ENCODE results near the gene CCDC40. TPM values are rescaled to one million over a fixed set of nuclear protein-coding genes. Genes with fewer than 3 reads are reported as not detected.
"Not testable (repeated sequence)": the region's sequence is repeated elsewhere in the genome, so short reads cannot be mapped to it uniquely, and the experiment has no call there.

The CCDC40 gene
- total RNA-seq, 1 donor from 2014 or later, result 5.4 TPM

DNA sequence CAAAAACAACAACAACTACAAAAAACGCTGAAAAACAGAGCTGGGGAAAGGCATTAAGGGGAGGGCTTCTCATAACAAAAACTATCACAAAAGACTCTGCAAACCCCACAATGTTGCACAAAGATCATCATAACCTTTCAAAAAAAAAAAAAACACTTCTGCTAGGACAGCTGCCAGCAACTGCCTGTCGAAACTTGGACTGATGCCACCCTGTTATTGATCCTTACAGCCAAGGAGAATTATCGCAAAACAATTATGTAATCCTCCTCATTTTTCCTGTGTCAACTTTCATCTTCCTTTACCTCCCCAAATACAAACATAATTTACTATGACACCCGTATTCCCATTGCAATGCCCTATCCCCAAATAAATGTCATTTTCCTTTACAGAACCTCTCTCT, 9.3 kb downstream of the CCDC40 start:
- intact Hi-C loops (cut with DNase I), result no loop called here
- no peaks in the 10 kb centered on the region for H3K9me3 ChIP-seq
- H3K27me3 ChIP-seq, result no peaks in the 10 kb centered on the region
- no peak for DNase-seq (ENCODE audit: low spot score in 2 of 2)
- TF ChIP-seq, protein P1, sequence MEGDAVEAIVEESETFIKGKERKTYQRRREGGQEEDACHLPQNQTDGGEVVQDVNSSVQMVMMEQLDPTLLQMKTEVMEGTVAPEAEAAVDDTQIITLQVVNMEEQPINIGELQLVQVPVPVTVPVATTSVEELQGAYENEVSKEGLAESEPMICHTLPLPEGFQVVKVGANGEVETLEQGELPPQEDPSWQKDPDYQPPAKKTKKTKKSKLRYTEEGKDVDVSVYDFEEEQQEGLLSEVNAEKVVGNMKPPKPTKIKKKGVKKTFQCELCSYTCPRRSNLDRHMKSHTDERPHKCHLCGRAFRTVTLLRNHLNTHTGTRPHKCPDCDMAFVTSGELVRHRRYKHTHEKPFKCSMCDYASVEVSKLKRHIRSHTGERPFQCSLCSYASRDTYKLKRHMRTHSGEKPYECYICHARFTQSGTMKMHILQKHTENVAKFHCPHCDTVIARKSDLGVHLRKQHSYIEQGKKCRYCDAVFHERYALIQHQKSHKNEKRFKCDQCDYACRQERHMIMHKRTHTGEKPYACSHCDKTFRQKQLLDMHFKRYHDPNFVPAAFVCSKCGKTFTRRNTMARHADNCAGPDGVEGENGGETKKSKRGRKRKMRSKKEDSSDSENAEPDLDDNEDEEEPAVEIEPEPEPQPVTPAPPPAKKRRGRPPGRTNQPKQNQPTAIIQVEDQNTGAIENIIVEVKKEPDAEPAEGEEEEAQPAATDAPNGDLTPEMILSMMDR (IDR thresholded peaks at IDR 0.05), result no peak
- H3K4me3 ChIP-seq, result no peak overlapping the region
- H3K36me3 ChIP-seq, result peaks cover 0 to 6% of the 10 kb centered on the region in 2 donors
- H3K4me1 ChIP-seq, result no peaks in the 10 kb centered on the region
- no peak overlapping the region for H3K27ac ChIP-seq

- intact Hi-C loops (cut with DNase I); H3K27me3 ChIP-seq; H3K27ac ChIP-seq; H3K4me1 ChIP-seq; DNase-seq (ENCODE audit: low spot score in 2 of 2); H3K4me3 ChIP-seq; H3K9me3 ChIP-seq; H3K36me3 ChIP-seq: not testable (repeated sequence)
These were observed 10.3 kb downstream of the CCDC40 start for GRCh38 chr17:80046709-80047108.

DNA sequence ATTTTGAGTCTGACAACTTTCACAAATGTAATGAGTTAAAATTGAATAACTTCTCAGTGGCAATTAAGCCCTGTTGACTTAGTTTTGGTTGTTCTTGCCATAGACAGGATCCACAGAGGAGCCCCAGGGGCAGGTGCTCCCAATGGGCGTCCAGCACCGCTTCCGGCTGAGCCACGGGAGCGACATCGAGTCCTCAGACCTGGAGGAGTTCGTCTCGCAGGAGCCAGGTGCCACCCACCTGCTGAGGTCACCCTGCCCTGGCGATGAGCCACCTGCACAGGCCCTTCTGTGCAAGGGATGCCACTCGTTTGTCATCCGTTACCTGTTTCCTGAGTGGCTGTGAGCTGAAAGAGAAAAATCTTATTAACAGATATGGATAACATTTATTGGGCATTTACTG, 10.7 kb downstream of the CCDC40 start:
- no peak for DNase-seq (ENCODE audit: low spot score in 2 of 2)
- Histone ChIP-seq H3K4me3 (no peak overlapping the region), H3K27me3 (no peaks in the 10 kb centered on the region), H3K9me3 (no peaks in the 10 kb centered on the region), H3K27ac (no peak overlapping the region), H3K36me3 (peaks cover 0 to 6% of the 10 kb centered on the region in 2 donors), H3K4me1 (no peaks in the 10 kb centered on the region)
- TF ChIP-seq, protein P1 (IDR thresholded peaks at IDR 0.05), result no peak
- intact Hi-C loops (cut with DNase I), result no loop called here

- Histone ChIP-seq H3K4me3 (no peak overlapping the region), H3K27me3 (no peaks in the 10 kb centered on the region), H3K27ac (no peak overlapping the region), H3K36me3 (peaks cover 0 to 6% of the 10 kb centered on the region in 2 donors), H3K9me3 (no peaks in the 10 kb centered on the region), H3K4me1 (no peaks in the 10 kb centered on the region)
- intact Hi-C loops (cut with DNase I), result no loop called here
- no peak for DNase-seq (ENCODE audit: low spot score in 2 of 2)
- TF ChIP-seq, protein P1 (IDR thresholded peaks at IDR 0.05), result no peak
These were observed 13.5 kb downstream of the CCDC40 start for GRCh38 chr17:80049986-80050385.

GRCh38 chr17:80050706-80051105, 14.3 kb downstream of the CCDC40 start:
- TF ChIP-seq, protein P1 (IDR thresholded peaks at IDR 0.05), result no peak
- Histone ChIP-seq H3K9me3 (no peaks in the 10 kb centered on the region), H3K4me1 (no peaks in the 10 kb centered on the region), H3K27ac (no peak overlapping the region), H3K27me3 (no peaks in the 10 kb centered on the region), H3K36me3 (peaks cover 0 to 6% of the 10 kb centered on the region in 2 donors), H3K4me3 (no peak overlapping the region)
- no peak for DNase-seq (ENCODE audit: low spot score in 2 of 2)
- intact Hi-C loops (cut with DNase I), result no loop called here

DNA sequence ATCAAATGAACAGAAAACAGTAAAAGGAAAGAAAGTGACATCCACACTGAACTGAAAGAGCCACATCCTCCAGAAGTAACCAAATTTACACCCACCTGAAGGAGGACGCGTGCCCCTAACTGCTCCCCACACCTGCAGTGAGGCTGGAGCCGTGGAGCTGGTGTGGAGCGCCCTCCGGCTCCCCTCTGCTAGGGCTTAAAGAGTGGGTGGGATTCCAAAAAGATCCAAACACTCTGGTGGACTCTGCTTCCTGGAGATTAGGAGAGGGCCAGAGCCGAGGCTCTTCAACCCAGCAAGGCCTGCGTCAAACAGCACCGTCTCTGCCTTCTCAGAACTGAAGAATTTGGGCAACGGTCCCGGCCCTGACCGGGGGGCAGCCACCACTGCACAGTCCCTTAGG, 15.2 kb downstream of the CCDC40 start:
- no peak for DNase-seq (ENCODE audit: low spot score in 2 of 2)
- peaks cover 0 to 6% of the 10 kb centered on the region in 2 donors for H3K36me3 ChIP-seq
- TF ChIP-seq, protein P1 (IDR thresholded peaks at IDR 0.05), result no peak
- no peaks in the 10 kb centered on the region for H3K9me3 ChIP-seq
- no peak overlapping the region for H3K27ac ChIP-seq
- intact Hi-C loops (cut with DNase I), result no loop called here
- no peaks in the 10 kb centered on the region for H3K4me1 ChIP-seq
- no peaks in the 10 kb centered on the region for H3K27me3 ChIP-seq
- no peak overlapping the region for H3K4me3 ChIP-seq
